ENCODE results near the gene ZNF331.

Gene ZNF331

DNA sequence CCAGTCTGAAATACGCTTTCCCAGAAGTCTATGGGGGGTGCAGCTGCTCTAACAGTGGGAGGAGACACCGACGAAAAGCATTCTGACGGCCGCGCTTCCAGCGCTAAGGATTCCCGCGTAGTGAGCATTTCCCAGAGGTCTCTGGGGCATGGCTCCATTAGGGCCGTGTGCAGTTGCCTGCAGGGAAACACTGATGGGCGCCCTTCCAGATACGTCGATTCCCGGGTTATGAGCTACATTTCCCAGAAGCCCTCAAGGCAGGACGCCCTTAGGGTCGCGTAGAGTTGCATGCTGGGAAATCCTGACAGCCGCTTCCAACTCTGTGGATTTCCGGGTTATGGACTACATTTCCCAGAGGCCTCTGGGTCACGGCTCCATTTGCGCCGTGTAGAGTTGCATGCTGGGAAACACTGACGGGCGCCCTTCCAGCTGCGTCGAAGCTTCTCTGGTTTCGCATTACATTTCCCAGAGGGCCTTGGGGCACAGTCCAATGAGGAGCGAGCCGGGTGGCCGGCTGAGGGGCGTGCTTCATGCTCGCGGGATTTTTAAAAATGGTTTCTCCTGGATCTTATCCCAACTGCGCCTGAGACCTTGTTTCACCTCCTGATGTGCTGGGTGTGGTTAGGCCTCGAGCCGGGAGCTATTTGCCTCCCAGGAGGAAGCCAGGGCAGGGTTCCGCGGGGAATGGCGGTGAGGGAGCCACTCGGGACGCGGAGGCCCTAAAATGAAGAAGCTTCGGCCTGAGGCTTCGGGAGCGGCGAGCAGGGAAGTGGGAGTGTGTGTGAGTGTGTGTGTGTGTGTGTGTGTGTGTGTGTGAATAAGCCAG, 17.2 kb upstream of the ZNF331 start:
- DNase-seq (ENCODE audit: low read depth, low spot score), result peak; percentile 95

- DNase-seq (ENCODE audit: low read depth, low spot score), result no peak
Measured at GRCh38 chr19:53521373-53522202, 16.4 kb upstream of the ZNF331 start.

DNA sequence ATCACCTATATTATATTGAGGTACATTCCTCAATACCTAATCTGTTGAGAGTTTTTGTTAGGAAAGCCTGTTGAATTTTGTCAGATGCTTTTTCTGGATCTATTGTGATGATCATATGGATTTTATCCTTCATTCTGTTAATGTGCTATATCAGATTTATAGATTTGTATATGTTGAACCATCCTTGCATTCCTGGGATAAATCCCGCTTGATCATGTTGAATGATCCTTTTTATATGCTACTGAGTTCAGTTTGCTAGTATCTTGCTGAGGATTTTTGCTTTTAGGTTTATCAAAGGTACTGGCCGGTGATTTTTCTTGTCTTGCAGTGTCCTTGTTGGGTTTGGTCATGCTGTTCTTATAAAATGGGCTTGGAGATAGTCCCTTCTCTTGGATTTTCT, 12.0 kb upstream of the ZNF331 start:
- no peak for DNase-seq (ENCODE audit: low read depth, low spot score)

DNA sequence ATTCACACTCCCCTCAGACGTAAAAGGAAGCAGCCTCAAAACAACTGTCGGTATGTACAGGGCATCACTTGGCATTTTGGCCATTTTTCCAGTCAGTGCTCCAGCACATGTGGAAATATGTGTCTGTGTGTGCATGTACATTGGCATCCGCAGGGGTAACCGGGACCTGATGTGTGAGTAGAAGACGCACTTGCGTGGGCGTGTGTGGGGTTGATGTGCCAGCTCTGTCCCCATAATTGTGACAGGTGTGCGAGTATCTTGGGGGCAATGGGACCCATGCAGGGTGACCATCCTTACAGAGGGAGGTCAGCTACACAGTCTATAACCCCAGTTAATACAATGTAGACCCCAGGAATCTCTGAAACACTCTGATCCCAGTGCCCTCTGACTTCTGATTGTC, 7.3 kb upstream of the ZNF331 start:
- DNase-seq (ENCODE audit: low read depth, low spot score), result no peak

DNA sequence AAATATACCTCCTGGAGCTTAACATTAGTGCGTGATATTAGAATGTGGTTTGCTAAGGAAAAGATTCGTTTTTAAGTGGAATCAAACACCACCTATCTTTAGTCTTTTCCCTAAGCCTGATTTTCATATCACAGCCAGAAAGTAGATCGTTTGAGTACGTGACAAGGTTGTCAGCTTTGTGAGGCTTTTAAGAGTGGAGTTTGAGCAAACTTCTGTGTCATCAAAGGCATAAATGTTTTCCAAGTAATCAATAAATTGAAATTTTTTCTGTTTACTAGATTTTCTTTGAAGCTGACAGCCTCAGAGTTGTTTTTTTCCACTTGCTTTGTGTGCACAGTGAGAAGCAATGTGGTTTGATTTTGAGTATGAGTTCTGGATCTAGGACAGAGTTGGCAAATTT, 6.5 kb upstream of the ZNF331 start:
- DNase-seq (ENCODE audit: low read depth, low spot score), result no peak

DNA sequence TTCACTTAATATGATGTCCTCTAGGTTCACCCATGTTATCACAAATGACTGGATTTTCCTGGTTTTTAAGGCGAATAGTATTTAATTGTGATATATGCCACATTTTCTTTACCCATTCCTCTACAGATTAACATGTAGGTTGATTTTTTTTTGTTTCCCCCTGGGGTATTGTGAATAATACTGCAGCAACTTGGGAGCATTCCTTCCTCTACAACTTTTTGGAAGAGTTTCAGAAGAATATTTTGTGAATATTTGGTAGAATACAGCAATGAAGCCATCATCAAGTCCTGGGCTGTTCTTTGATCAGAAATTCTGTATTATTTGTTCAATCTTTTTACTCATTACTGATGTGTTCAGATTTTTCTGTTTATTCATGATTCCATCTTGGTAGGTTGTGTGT, 5.6 kb upstream of the ZNF331 start:
- DNase-seq (ENCODE audit: low read depth, low spot score), result no peak

GRCh38 chr19:53536225-53536548, 1.8 kb upstream of the ZNF331 start:
- DNase-seq (ENCODE audit: low read depth, low spot score), result no peak

DNA sequence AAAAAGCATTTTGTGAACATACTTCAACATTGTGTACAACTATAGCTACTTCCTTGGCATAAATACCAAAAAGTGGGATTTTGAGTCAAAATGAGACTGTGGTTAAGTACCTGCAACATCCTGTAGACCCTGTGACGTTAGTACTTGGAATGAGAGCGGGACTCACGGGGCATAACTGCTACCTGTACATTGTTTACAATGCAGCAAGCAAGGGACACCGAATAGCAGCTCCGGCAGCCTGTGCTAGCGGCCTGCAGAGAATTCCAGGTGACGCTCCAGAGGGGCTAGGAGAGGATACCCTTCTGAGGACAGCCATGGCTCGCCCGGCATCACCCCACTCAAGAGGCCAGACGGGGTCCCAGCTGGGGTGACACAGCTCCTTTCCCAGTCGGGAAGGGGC, 824 bp upstream of the ZNF331 start:
- DNase-seq (ENCODE audit: low read depth, low spot score), result no peak

DNA sequence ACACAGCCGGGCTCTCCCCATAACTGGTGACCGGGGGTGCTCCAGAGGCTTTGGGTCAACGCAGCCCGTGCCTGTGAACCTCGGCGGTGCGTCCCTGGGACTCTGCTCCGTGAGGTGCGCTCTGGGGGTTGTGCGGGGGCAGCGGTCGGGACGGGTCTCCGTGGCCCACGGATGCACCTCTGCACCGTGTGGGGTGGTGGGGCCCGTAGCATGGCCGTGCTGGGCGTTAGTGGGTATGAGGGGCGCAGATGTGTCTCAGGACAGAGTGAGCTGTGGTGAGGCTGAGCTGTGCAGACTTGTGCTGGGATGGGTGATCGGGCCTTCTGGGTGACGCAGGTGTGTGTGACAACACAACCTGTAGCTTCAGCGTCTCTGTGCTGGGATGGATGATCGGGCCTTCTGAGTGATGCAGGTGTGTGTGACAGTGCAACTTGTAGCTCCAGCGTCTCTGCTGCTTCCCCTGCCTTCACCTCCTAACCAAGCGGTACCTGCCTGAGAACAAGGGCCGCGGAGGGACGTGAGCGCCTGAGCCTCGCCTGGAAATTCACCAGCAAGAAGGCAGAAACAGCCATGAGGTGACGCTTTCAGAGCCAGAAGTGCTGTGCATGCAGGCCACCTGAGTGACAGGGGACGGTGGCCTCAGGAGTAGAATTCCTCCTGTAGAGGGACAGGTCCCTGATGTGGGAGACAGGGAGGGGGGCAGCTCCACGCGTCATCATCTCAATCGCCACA, 599 bp downstream of the ZNF331 start:
- DNase-seq (ENCODE audit: low read depth, low spot score), result no peak

GRCh38 chr19:53540091-53540490, 2.1 kb downstream of the ZNF331 start:
- DNase-seq (ENCODE audit: low read depth, low spot score), result no peak

DNA sequence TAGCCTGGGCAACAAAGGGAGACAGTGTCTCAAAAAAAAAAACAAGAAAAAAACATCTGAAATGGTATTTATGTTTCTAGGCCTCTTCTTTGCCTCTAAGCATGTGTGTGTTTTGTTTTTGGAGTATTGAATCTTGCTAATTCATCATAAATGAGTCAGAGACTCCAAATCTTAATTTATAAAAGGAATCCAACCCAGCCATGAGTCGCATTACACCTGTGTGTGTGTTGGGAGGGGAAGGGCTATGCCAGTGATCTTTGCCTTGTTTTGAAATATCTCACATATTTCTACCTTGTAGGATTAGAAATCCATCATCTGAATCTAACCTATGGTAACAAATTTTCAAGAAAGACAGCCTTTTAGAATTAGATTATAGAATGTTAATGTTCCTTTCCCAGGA, 4.0 kb downstream of the ZNF331 start:
- DNase-seq (ENCODE audit: low read depth, low spot score), result no peak

DNA sequence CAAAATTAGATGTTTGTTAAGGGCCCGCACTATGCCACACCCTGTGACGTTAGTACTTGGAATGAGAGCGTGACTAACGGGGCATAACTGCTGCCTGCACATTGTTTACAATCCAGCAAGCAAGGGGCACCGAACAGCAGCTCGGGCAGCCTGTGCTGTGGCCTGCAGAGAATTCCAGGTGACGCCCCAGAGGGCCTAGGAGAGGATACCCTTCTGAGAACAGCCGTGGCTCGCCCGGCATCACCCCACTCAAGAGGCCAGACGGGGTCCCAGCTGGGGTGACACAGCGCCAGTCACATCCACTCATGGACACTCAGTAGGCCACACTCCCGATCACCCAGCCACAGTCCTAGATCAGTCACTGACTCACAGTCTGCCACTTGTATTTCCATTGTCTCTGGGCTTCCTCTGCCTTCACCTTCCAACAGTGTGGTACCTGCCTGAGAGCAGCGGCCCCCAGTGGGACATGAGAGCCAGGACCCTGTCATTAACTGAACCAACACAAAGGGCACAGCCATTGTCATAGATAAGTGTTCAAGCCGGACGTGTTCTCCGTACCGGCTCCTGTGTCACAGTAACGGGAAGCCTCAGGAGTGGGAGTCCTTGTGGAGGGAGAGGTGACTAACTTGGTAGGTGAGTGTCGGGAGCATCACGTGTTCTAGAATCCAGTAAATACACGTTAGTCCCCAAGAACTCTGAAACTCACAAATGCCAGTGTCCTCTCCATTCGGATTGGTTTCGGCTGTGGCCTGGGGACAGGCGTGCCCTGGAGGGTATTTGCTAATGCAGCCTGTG, 7.5 kb downstream of the ZNF331 start:
- no peak for DNase-seq (ENCODE audit: low read depth, low spot score)

- DNase-seq (ENCODE audit: low read depth, low spot score), result no peak
Measured at GRCh38 chr19:53546758-53547513, 9.0 kb downstream of the ZNF331 start.

- DNase-seq (ENCODE audit: low read depth, low spot score), result no peak
Measured at GRCh38 chr19:53549340-53549739, 11.4 kb downstream of the ZNF331 start.

GRCh38 chr19:53552001-53552721, 14.2 kb downstream of the ZNF331 start:
- DNase-seq (ENCODE audit: low read depth, low spot score), result no peak

DNA sequence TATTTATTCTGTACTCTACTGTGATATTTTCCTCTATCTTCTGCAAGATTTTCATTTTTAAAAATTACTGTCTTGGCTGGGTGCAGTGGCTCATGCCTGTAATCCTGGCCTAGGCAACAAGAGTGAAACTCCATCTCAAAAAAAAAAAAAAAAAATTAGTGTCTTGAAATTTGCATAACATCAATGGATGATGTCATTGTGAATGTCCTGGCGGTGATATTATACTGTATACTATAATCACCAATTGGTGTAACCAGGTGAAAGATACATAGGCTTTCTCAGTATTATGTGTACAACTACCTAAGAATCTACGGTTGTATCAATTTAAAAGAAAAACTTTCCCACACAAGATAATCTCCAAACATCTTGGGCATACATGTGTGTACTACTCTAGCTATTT, 15.2 kb downstream of the ZNF331 start:
- no peak for DNase-seq (ENCODE audit: low read depth, low spot score)

- DNase-seq (ENCODE audit: low read depth, low spot score), result peak; percentile 44
Measured at GRCh38 chr19:53553865-53554791, 16.2 kb downstream of the ZNF331 start.

DNA sequence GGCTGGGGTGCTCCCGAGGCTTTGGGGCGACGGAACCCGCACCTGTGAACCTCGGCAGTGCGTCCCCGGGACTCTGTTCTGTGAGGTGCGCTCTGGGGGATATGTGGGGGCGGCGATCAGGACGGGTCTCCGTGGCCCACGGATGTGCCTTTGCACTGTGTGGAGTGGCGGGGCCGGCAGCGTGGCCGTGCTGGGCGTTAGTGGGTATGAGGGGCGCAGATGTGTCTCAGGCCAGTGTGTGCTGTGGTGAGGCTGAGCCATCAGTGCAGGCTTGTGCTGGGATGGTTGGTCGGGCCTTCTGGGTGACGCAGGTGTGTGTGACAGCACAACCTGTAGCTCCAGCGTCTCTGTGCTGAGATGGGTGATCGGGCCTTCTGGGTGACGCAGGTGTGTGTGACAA, 16.9 kb downstream of the ZNF331 start:
- DNase-seq (ENCODE audit: low read depth, low spot score), result no peak

- no peak for DNase-seq (ENCODE audit: low read depth, low spot score)
Measured at GRCh38 chr19:53555352-53555751, 17.4 kb downstream of the ZNF331 start.
